GM18909 (cell line): ENCODE measurements around the gene PKP4.

ENCODE experiments used
- ATAC-seq: cut with Tn5 transposase; IDR thresholded peaks from one replicate; pipeline ENCODE4 v1.9.1; 2021; ENCODE audit warnings: mild to moderate bottlenecking; ENCODE audit not compliant: unreplicated experiment, poor library complexity

The PKP4 gene

DNA sequence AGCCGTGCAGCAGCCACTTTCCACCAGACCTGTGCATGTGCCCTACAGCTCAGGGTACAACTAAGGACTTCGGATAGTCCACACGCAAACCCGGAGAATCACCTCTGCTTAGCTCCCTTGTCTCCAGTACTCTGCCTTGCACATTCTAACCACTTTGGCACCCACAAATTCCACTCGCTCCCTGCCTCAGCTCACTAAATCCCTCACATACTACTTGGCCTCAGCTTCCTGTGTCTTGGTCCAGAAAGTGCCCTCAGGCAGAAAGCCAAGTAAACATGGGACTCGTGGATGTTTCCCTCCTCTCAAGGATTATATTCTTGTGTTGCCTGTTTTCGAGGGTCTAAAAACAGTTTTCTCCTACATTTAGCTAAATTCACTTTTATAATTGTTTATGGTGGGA lies 180.6 kb downstream of the PKP4 start:
- no peak for ATAC-seq

GRCh38 chr2:158644139-158644538 lies 187.4 kb downstream of the PKP4 start:
- ATAC-seq: no peak

DNA sequence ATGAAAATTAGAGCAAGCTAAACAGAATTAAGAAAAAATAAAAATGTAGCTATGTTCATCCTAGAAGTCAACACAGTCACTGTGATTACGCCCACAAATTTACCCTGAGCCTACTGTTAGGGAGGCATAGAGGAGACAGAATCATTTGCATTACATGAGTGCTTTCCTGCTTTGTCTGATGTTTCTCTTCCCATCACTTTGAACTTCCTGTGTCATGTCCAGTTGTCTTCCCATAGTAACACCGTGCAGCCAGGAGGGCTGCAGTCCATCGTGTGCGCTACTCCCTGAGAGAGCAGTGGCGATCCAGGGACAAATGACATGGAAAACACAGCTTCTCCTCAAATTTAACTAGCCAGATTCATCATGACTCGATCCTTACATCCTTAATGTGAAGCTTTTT lies 188.5 kb downstream of the PKP4 start:
- ATAC-seq: no peak

GRCh38 chr2:158647436-158648231 lies 190.9 kb downstream of the PKP4 start:
- no peak for ATAC-seq

- no peak for ATAC-seq
Measured at GRCh38 chr2:158649846-158650245, 193.1 kb downstream of the PKP4 start.

DNA sequence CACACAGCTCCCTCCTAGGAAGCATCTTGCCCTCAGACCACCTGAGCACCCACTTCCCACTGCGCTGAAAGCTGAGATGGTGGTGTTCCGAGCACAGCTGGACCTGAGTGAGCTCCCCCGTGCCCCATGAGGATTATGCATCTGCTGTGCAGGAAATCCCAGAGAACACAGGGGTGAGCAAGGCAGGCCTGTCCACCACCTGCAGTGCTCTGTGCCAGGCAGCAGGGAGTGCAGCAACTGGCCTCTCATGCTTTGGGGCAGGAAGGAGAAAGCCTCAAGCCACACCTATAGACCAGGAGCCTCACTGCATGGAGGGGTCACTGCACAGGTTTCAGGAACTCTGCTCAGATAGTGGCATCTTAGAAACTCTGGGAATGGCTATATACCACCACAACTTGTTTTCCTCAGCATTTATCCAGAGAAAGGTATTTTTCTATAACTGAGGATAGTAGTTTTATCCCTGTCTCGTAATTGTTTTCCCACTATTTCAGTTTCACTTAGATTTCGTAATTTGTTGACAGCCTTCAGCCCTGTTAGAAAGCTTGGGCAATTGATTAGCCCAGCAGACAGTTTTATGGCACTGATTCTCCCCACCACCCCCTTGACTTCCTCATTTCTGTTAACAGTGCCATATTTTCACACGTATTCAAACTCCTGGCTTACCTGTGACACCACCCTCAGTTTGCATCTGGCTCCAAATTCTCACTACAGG lies 194.1 kb downstream of the PKP4 start:
- no peak for ATAC-seq

GRCh38 chr2:158651358-158652057 lies 194.8 kb downstream of the PKP4 start:
- no peak for ATAC-seq

DNA sequence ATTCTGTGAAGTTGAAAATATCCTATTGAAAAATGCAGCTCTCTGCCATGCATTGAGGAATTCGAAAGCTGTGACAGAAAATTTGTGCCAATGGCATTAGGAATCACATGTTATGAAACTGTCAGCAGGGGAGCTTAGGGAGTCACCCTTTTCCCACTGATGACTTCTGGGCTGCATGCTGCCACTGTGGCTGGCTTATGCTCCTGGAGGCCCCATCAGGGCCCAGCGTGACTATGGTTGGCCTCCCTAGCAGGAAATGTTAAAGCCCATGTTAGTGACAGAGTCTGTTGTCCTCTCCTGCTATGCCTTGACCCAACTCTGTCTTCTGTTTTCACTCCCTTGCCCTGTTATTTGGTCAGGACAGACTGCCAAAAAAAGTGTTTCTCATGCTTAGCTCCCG lies 198.9 kb downstream of the PKP4 start:
- ATAC-seq: no peak

DNA sequence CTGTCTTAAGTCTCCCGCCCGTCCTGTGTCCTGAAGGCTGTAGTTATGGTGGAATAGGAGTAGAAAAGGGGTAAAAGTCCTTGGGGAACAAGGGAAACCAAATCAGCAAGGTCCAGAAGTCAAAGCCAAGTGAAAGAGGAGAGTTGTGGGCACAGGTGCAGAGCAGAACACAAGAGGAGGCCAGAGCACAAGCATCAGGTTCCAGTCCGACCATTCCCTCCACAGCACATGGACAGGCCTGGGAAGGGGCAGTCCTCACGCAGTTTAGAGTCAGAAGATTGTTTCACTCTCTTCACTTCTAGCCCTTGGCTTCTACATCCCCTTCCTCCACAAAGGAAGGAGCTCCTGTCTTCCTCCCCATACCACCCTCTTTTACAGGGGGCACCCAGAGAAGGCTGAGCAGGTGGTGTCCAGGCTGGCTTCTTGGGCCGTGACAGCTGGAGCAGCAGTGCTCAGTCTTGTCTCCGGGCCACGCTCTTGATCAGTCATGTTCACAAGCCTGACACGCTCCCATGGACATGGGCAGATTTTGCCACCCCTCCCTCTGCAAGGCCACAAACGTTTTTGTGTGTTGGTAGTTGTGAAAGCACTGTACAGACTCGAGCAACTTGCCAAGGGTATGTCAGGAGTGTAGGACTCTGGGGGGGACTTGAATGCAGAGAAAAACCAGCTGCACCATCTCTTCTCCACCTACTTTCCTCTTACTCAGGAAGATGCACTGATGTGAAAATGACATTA lies 199.9 kb downstream of the PKP4 start:
- ATAC-seq: no peak

GRCh38 chr2:158658396-158658795 lies 201.6 kb downstream of the PKP4 start:
- no peak for ATAC-seq

DNA sequence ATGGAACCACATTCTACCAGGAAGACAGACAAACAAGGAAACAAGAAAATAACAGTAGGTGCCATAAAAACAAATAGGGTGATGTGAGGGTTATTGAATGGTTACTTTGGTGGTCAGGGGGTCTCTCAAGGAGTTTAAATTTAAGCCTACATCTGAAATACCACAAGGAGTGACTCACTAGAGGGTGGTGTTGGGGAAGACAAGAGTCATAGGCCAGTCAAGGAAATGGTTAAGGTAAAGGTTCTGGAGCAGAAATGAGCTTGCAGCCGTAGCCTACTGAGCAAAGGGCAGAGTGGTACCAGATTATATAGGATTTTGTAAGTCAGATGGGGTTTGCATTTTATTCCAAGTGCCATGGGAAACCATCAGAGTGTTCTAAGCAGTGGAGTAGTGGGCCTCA lies 202.7 kb downstream of the PKP4 start:
- ATAC-seq: no peak

DNA sequence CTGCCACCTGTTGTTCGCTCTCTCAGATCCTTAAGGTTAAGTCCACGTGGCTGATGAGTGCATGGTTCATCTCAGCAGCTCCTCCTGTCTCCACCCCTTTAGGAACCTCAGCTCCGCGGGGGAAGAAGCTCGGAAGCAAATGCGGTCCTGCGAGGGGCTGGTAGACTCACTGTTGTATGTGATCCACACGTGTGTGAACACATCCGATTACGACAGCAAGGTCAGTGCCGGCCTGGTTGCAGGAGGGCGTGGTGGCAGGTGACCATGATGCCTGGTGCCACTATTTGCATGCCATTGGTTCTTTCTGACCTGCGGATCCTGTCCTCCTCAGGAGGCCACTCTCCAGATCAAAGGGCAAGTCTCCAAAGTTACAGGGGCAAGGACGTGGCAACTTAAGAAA lies 204.5 kb downstream of the PKP4 start:
- ATAC-seq: no peak

GRCh38 chr2:158662421-158662820 lies 205.7 kb downstream of the PKP4 start:
- ATAC-seq: no peak

DNA sequence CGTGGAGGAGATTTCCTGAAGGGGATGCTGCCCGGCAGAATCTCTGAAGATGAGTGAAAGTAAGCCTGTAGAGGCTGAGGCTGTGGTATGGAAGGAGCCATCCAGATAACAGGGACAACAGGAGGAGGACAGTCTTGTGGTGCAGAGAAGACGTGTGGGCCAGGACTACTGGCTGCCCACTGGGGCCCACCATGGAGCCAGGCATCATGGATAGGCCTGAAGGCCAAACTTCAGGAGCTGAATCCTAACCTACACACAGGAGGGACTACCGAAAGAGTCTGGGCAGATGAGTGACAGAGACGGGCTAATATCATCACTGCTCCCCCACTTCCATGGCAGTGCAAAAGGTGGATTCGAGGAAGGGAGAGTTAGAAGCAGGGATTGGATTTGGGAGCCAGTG lies 207.0 kb downstream of the PKP4 start:
- ATAC-seq: no peak

GRCh38 chr2:158664987-158665386 lies 208.2 kb downstream of the PKP4 start:
- no peak for ATAC-seq

DNA sequence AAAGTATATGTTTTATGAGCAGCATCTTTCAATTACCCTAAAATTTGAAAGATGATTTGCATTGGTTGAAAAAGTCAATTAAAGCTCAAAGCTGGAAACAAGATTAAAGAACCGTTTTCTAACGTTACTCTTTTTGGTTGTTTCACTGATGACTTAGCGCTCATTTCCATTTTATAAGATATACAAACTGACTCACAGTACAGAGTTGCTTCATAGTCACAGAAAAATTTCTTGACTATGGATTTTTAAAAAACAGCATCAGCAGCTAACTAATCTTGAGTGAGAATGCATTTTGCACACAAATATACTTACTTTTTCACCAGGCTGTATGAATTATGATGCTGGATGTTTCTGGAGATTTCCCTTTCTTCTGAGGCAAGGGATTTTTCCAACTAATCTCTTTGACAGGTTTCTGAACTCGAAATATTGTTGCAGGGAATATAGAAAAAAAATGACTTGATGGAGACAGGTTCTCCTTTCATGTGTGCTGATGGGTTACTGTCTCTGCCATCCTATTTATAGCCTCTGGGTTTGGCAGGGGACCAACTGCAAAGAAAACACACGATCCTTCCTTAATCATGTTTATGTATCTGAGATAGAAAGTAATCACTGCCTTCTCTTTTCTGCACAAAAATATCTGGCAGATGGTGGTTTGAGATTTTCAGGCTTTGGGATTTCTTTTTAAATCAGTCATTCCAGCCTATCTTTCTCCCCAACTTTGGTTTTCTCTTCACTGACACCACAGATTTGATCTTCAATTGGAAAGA lies 209.0 kb downstream of the PKP4 start:
- no peak for ATAC-seq

GRCh38 chr2:158666969-158667368 lies 210.2 kb downstream of the PKP4 start:
- no peak for ATAC-seq

- no peak for ATAC-seq
Measured at GRCh38 chr2:158667586-158667985, 210.8 kb downstream of the PKP4 start.

- ATAC-seq: no peak
Measured at GRCh38 chr2:158668001-158668765, 211.4 kb downstream of the PKP4 start.
